Heart right ventricle (tissue), 16 donors: ENCODE results near the gene ZSCAN5A. TPM values are rescaled to one million over a fixed set of nuclear protein-coding genes. Genes with fewer than 3 reads are reported as not detected.
A peak's percentile ranks its signal among the peaks of the same experiment; 100 is the strongest.

Experiments
- ATAC-seq, 8 donors: fragments of 200-7000 bp; cut with Tn5 transposase; one replicate each; pipeline ENCODE4 v1.9.1; 2020; ENCODE audit warnings: mild to moderate bottlenecking in 8 of 8, moderate library complexity in 8 of 8, moderate number of reproducible peaks in 1 of 8
- DNase-seq, 2 donors: peaks; one replicate each; pipeline ENCODE4 v3.0.0-alpha.2; 2020
- H3K27ac ChIP-seq, 10 donors: fragments of 200-600 bp; sonication (generic) in 2 of 10; one replicate each; pipeline versions ENCODE4 v1.5.0 to v1.8.0; 2020 to 2022; ENCODE audit warnings: mild to moderate bottlenecking in 3 of 10
- H3K27me3 ChIP-seq, 7 donors: fragments of 200-600 bp; one replicate each; pipeline ENCODE4 v1.8.0; 2021 to 2022; ENCODE audit warnings: mild to moderate bottlenecking in 2 of 7
- H3K36me3 ChIP-seq, 9 donors: fragments of 200-600 bp; sonication (generic) in 1 of 9; one replicate each; pipeline versions ENCODE4 v1.5.0 to v1.8.0; 2020 to 2022; ENCODE audit warnings: mild to moderate bottlenecking in 2 of 9
- H3K4me1 ChIP-seq, 9 donors: fragments of 200-600 bp; sonication (generic) in 1 of 9; one replicate each; pipeline versions ENCODE4 v1.5.0 to v1.8.0; 2020 to 2022; ENCODE audit warnings: mild to moderate bottlenecking in 4 of 9
- H3K4me3 ChIP-seq, 10 donors: fragments of 200-600 bp; sonication (generic) in 2 of 10; one replicate each; pipeline versions ENCODE4 v1.5.0 to v1.8.0; 2020 to 2022; ENCODE audit warnings: mild to moderate bottlenecking in 7 of 10, moderate library complexity in 2 of 10
- H3K9me3 ChIP-seq, 11 donors: fragments of 200-600 bp in 10 of 11; sonication (generic) in 2 of 11; one replicate each; pipeline versions ENCODE4 v1.5.0 to v1.8.0; 2013 to 2022; ENCODE audit warnings: mild to moderate bottlenecking in 2 of 11, control low read depth in 1 of 11, moderate library complexity in 1 of 11
- CTCF ChIP-seq, 9 donors: fragments of 200-600 bp; sonication (generic) in 2 of 9; IDR thresholded peaks; one replicate each; pipeline versions ENCODE4 v1.5.0 to v1.8.0; 2021 to 2022; ENCODE audit warnings: antibody characterized with exemption in 9 of 9, mild to moderate bottlenecking in 5 of 9, moderate library complexity in 1 of 9
- WGBS, 2 donors: extraction: QIAGEN DNeasy Blood & Tissue Kit; methylation state at CpG; one replicate each; pipeline ENCODE4 v1.1.7; 2013; ENCODE audit warnings: inconsistent platforms in 1 of 2; 5-methylcytosine and 5-hydroxymethylcytosine counted together
- intact Hi-C, 10 donors: fragments of 100-400 bp; cut with DNase I; formaldehyde crosslinking; loops; one replicate each; pipeline versions ENCODE4 v1.11.1 to v1.14.2; 2022
- polyA plus RNA-seq, 2 donors: library from polyadenylated mRNA; stranded (reverse); fragments of 200-250 nt; gene quantifications; one replicate each; pipeline ENCODE4 v1.2.3, GENCODE V29; 2013
- total RNA-seq, 10 donors: library from RNA; stranded (reverse); fragmentation: NEBNext Ultra II Directional in 3 of 10; extraction: Animal tissue kit (Norgen Biotek cat#: 25700) in 3 of 10; gene quantifications; one replicate each; pipeline versions ENCODE4 v1.2.1 to v1.2.4, GENCODE V29; 2021 to 2023
- donor health status: Arrhythmogenic right ventricular cardiomyopathy.
- donor health status: ischemic (EF 13 %, LVEDD 7.1; RV severe dilation, severe dysfunction).
- donor health status: healthy with polysubstance abuse.
- donor health status: DM: no; HTN: yes; CAD: no.
- donor health status: DM: no; HTN: no; CAD: no.
- donor health status: ischemic (EF 25% LVEDD 6.9; RV normal size, moderate dysfunction).
- donor health status: ischemic (EF 25% LVEDD 5.7; RV mildly dilated, moderate dysfunction).
- donor health status: healthy.
- donor health status: DM: yes; HTN: yes; CAD: no.
- donor health status: Ischemic cardiomyopathy.
- donor health status: ischemic (EF 35%, LVEDD 5.7; RV mildly dilated, moderate dysfunction).
- donor health status: nonischemic (EF 11% LVEDD 7.7; RV severe dilation, severe dysfunction).
- donor health status: DM: yes; HTN: yes; CAD: no.
- donor health status: PGD.
- donor health status: ischemic (EF 29% LVEDD 5.4; RV normal size, mild dysfunction).
- donor health status: nonischemic (EF 23%, LVEDD 6.1; RV moderate dilation, normal function).

ZSCAN5A gene
- total and polyA plus RNA-seq, 12 donors = 9.5 to 33.4 (median 20.5) TPM

DNA sequence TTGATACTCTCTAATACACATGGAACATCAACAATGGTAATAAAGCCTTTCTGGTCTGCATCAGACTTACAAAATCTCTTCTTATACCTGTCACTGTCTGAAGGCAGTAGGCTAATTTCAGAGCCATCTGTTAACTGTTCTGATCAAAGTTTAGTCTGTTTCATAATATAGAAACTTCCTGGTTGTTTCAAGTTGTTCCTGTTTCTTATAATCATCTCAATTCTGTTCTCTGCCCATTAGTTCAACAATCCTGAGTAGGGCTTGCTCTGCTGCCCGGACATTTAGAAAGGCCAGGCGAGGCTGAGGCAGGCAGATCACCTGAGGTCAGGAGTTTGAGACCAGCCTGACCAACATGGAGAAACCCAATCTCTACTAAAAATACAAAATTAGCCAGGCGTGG, 5.4 kb upstream of the ZSCAN5A start:
- 83 to 93% methylated on average over 3 of the region's 3 CpGs for WGBS, 2 donors
- Histone ChIP-seq H3K9me3 (no peaks in the 10 kb centered on the region), H3K27me3 (no peaks in the 10 kb centered on the region), H3K36me3 (no peaks in the 10 kb centered on the region), H3K4me3 (no peak overlapping the region), H3K4me1 (peaks cover 0 to 67% (median 25%) of the 10 kb centered on the region in 9 donors), H3K27ac (peak overlapping the region in 1 of 10 donors; percentile 61)
- ATAC-seq = no peak
- intact Hi-C loops = loop anchor here in 2 of 10 donors (10.0 kb wide), 1 partner anchor 175 kb away; the partner anchor contains the start of gene ZNF444 (in 2 of the 2)
- TF ChIP-seq CTCF (IDR thresholded peaks at IDR 0.05) = no peak
- DNase-seq = no peak

DNA sequence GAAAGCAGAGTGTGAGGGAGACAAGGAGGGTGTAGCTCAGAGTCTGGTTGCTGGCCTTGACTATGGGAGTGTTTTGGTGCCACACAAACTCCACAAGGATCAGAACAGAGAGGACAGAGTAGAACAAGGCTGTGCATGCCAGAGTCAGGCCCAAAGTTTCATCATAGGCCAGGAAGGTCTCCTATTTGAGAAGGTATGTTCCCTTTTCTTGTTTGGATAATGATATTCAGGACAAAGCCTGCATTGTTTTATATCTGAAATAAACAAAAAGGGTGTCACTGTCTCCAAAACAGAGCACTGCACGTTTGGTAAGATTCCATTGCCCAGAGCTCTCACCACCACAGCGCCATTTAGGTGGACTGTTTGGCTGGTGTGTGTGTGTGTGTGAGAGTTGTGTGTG, 3.1 kb upstream of the ZSCAN5A start:
- no peak overlapping the region for H3K4me3 ChIP-seq
- 63 to 69% methylated on average over 2 of the region's 2 CpGs for WGBS, 2 donors
- H3K27ac ChIP-seq = no peak overlapping the region
- H3K27me3 ChIP-seq = no peaks in the 10 kb centered on the region
- intact Hi-C loops = loop anchor here in 2 of 10 donors (10.0 kb wide), 1 partner anchor 173 kb away; the partner anchor contains the start of gene ZNF444 (in 2 of the 2)
- no peak for DNase-seq
- no peaks in the 10 kb centered on the region for H3K9me3 ChIP-seq
- TF ChIP-seq CTCF (IDR thresholded peaks at IDR 0.05) = no peak
- H3K4me1 ChIP-seq = peaks cover 0 to 71% (median 30%) of the 10 kb centered on the region in 9 donors
- no peak for ATAC-seq
- peaks cover 0 to 4% (median 0%) of the 10 kb centered on the region in 9 donors for H3K36me3 ChIP-seq

DNA sequence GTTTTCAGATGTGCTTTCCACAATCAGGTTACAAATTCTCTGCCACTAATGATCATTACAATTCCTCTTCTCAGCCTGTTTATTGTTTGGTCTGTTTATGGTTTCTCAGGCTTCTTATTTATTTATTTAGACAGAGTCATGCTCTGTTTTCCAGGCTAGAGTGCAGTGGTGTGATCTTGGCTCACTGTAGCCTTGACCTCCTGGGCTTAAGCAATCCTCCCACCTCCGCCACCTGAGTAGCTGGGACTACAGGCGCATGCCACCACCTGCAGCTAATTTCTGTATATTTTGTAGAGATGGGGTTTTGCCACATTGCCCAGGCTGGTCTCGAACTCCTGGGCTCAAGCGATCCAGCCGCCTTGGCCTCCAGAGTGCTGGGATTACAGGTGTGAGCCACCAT, 2.1 kb upstream of the ZSCAN5A start:
- intact Hi-C loops = loop anchor here in 2 of 10 donors (10.0 kb wide), 1 partner anchor 172 kb away; the partner anchor contains the start of gene ZNF444 (in 2 of the 2)
- DNase-seq (no peak), ATAC-seq (no peak)
- peaks cover 0 to 15% (median 2%) of the 10 kb centered on the region in 9 donors for H3K36me3 ChIP-seq
- no peaks in the 10 kb centered on the region for H3K27me3 ChIP-seq
- WGBS, 2 donors = 77 to 95% methylated on average over 5 of the region's 5 CpGs
- H3K27ac ChIP-seq = no peak overlapping the region
- H3K4me3 ChIP-seq = no peak overlapping the region
- H3K9me3 ChIP-seq = no peaks in the 10 kb centered on the region
- peaks cover 0 to 69% (median 23%) of the 10 kb centered on the region in 9 donors for H3K4me1 ChIP-seq
- TF ChIP-seq CTCF (IDR thresholded peaks at IDR 0.05) = no peak

GRCh38 chr19:56315077-56315828, 614 bp upstream of the ZSCAN5A start:
- H3K9me3 ChIP-seq = no peaks in the 10 kb centered on the region
- TF ChIP-seq CTCF (IDR thresholded peaks at IDR 0.05) = no peak
- peak; percentile 88 to 98 for DNase-seq
- H3K27ac ChIP-seq = peak overlapping the region; percentile 71 to 99 (median 96)
- 1 to 2% methylated on average over 35 to 37 of the region's 37 CpGs for WGBS, 2 donors
- no peaks in the 10 kb centered on the region for H3K27me3 ChIP-seq
- peaks cover 0 to 28% (median 10%) of the 10 kb centered on the region in 9 donors for H3K36me3 ChIP-seq
- peak; percentile 94 to 97 (median 95) for ATAC-seq
- peaks cover 0 to 54% (median 18%) of the 10 kb centered on the region in 9 donors for H3K4me1 ChIP-seq
- intact Hi-C loops = loop anchor here in 5 of 10 donors (2.0 to 10.0 kb wide), 4 partner anchors 54 to 174 kb away; partner anchors contain the start of genes ZNF444 (in 3 of the 5) and ZNF582 (in 2 of the 5)
- H3K4me3 ChIP-seq = peak overlapping the region; percentile 40 to 83 (median 72)
